NCI-H1105 (cell line): ENCODE measurements around the gene KRT6C.

ENCODE experiments used
- DNase-seq: peaks from one replicate; lab custom pipeline; 2025; lab: John Stamatoyannopoulos, UW

KRT6C gene

DNA sequence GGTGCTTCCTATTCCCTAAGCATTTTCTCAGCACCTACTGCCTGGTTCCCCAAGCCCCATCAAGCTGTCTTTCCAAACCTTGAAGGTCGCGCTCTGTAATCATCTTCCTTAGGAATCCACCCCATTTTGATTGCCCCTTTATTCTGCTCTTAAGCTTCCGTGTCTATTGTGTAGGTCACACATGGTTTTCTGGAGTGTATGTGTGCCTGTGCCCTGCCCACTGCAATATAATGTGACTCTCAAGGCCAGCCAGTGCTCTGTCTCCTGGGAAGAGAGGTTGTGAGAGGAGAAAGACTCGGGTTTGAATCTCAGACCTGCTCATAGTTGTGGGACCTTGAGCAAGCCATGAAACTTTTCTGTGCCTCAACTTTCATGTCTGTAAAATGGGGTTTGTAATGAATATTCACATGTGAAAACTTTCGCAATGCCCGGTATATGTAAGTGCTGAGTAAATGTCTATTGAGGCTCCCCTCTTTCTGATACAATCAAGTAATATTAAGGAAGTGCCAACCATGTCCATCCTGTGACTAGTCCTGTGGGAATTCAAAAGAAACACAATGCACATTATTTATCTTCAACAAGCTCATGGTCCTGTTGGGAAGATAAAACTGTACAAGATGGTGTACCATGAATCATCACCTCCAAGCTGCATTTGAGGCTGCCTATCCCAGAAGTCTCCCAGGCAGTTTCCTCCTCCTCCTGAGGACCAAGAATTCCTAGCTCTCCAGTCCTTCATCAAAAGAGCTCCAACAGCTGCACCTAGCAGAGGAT, 38.7 kb downstream of the KRT6C start:
- no peak for DNase-seq

DNA sequence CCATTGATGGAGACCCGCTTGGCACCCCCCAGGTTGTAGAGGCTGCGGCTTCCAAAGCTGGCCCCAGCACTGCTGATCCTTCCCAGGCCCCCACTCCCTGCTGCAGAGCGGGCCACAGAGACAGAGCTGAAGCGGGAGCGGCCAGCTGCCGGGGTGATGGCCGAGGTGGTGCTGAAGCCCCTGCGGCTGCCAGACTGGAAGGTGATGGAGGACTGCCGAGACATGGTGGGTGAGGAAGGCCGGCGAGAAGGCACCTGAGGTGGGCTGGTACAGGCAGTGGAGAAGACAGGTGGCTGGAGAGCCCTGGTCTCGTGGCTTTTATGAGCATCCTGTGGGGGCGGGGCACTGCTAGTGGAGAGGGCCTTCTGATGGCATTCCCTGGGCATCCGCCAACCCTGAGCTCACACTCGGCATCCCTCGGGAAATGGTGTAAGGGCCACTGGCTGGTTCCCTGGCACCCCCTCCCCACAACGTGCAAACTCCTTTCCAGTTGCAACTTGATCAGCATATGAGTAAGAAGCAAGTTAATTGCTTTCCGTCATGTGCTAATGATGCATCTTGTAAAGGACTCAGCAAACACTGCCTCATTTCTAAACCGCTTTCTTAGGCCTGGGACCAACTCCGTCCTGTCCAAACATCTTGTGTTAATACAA, 39.4 kb downstream of the KRT6C start, which contains the start of gene KRT75:
Gene KRT75, minus strand, starts transcription at position 291 of the 653 bp plus-strand sequence. Its CDS starts 67 bp downstream, at position 224.
- DNase-seq: no peak

DNA sequence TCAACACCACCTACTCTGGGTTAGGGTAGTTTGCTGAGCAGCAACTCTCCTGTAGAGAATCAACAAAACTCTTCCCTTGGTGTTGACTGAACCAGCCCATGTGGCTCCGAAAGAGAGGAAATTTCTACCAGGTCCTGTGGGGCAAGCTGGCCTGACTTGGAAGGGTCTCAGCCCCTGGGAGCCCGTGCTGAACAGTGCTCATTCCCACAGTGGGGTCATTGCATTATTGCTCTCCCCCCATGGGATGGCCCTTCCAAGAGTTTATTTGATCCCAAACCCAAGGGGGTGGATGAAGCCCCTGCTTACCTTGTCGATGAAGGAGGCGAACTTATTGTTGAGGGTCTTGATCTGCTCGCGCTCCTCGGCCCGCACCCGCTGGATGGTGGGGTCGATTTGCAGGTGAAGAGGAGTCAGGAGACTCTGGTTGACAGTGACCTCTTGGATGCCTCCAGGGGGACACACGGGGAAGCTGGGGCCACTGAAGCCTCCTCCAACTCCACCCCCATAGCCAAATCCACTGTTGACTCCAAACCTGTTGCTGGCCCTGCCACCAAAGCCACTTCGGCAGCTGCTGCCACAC, 40.0 kb downstream of the KRT6C start:
- DNase-seq: no peak

DNA sequence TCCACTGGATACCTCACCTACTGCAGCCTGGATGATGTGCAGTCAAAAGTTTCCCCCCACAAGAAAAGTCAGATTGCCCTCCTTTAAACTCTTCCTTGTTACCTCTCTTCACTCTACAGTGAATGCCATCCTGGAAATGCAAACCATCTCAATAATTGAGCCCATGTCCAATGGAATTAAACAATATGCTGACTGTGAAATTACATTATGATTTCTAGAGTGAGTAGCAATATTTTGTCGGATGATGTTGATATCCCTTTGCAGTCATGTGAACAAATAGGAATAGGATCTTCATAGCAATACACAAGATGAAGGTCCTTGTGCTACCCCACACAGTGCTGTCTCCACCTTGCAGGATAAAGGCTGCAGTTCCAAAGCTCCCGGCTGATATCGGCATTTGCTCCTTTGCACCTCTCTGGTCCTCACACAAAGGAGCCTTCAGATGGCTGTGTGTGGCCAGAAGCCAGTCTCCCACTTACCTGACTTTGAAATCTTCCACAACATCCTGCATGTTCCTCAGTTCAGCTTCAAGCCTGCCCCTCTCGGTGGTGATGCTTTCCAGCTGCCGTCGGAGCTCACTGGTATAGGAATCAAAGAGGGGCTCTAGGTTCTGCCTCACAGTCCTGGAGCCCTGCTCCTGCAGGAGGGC, 40.9 kb downstream of the KRT6C start:
- no peak for DNase-seq

DNA sequence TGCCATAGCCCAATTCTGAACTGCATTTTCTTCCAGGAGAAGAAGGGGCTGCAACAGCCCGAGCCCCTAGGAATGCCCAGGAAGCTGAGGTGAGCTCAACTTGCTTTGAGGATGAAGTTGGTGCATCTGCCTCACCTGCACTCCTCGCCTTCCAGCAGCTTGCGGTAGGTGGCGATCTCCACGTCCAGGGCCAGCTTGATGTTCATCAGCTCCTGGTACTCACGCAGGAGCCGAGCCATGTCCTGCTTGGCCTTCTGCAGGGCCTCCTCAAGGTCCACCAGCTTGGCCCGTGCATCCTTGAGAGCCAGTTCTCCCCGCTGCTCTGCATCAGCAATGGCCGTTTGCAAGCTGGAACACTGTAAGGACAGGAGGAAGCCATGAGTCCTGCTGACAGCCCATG, 45.5 kb downstream of the KRT6C start:
- DNase-seq: no peak

DNA sequence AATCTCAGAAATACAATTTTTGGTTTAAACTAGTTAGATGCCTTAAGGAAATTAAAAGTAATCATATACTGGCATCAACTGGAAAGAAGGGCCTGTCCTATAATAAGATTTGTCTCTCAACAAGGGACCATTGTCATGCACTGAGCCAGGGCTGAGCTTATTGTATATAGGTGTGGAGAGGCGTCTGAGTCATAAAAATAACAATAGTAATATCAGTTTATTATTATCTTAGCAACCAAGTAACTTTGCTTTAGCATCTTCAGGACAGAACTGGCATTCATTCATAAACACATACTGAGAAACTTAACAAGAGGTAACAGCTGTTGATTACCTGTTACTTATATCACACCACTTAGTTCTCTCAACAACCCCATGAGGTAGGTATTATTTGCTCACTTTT, 46.5 kb downstream of the KRT6C start:
- DNase-seq: no peak

DNA sequence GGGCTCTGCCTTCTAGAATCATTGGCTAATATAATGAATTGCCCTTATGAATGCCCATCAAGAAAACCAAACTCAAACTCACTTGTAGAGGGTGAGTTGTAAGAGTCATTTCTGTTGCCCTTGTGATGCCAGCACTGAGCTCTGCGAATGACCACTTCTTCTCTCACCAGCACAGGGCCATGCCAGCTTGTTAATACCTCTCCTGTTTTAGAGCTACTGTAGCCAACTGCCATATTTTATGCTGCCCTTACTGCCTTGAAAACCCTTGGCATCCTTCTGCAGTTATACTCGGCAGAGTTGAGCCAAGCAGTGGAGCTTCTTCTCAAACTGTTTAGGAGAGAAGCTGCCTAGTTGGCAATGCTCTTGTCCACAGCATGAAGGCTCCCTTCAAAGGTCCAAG, 47.6 kb downstream of the KRT6C start:
- DNase-seq: no peak

DNA sequence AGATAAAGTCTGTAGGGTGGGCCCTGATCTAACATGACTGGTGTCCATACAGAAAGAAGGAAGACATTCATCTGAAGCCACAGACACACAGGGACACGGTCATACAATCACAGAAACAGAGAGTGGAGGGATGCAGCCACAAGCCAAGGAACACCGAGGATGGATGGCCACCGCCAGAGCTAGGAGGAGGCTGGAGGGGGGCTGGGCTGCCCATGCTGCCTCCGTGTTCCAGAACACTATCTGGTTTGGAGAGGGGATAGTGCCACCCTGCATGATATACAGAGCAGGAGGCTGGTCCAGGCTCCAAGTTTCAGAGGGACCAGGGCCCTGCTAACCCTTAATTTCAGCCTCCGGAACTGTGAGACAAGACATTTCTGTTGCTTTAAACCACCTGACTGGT, 48.1 kb downstream of the KRT6C start:
- no peak for DNase-seq

DNA sequence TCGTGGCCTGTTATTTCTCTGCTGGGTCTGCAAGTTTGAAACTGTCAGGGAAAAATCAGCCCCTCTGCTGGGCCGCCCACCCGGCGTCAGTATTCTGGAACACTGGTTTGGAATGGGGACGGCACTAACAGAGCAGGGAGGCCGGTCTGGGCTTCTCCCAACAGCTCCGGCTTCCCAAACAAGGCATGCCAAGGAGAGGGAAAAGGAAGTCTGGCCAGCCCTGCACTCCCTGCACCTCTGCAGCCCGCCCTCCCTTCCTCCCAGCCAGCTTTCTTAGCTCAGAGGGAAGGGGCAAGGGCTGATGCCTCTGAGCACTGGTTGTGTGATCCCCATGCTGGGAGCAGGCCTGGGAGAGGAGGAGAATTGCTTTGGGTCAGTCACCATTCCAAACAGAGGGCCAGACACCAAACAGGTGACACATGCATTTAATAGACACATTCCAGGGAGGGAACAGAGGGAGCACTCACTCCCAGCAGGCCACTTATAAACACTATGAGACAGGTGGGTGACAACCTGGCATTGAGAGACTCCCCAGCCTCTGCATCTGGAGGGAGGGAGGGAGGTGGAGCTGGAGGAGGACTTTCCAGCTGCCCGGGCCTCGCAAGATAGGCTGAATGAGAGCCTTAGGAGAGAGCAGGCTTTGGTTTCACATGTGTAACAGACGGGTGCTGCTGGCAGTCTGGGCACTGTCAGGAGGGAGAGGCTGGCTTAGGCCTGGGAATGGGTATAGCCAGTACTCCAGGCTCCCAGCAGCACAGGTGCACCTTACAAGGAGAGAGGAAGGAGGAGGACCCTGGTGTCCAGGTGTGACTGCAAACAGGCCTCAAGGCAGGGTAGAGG, 49.7 kb downstream of the KRT6C start:
- DNase-seq: no peak

DNA sequence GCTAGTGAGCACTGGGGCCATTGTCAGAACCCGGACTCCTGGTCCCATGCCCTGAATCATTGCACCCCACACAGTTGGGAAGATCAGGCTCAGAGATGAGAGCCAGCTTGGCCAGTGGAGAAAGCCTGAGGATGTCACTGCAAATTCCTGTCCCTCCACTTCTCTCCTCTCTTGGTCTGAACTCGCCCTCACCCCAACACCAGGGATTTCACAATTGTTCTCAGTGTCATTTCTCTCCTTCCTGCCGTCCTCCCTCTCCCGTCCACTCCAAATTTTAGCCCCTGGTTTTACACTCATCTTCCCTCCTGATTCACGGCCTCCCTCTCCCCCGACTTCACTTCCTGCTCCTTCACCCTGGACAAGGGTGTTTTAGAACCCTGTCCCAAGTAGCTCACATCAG, 50.6 kb downstream of the KRT6C start:
- DNase-seq: no peak

DNA sequence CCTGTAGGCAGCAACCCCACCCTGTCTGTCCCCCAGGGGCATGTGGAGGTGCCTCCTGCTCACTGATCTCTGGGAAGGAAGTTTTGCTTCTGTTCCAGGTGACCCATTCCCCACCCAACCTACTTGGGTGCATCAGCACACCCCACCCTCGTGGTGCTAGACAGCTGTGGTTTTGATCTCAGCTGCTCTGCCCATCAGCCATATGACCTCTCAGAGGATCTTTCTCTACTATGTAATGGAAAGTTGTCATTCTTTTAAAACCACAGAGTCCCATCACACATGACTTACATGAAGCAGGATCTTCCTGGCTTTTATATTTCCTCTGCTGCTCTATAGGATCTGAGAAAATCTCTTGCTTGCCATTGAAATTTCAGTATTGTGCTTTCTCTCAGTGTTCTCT, 53.9 kb downstream of the KRT6C start:
- no peak for DNase-seq

DNA sequence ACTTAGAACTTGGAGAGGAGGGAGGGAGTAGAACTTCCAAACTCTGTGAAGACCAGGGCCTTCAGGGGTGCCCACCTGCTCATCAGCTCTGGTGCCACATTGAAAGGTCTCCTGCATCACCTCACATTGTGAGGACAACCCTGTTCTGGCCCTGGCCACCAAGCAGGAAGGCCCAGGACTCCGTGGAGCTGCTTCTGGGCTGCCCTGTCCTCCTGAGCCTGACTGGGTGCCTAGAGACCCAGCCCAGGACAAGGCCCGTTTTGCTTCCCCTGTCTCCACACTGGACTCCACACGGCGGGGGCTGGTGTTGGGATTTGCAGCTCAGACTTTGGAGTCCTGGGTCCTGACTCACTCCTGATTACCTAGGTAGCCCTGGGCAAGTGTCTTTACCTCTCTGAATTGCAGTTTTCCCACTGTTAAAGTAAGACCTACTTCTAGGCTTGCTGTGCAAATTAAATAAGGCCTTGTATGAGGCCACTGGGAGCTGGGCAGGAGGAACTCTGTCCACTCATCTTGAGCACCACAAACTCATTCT, 55.0 kb downstream of the KRT6C start:
- no peak for DNase-seq
